ENCODE data around the gene EPC1.
"Not testable (repeated sequence)": the region's sequence is repeated elsewhere in the genome, so short reads cannot be mapped to it uniquely, and the experiment has no call there.

EPC1 gene

GRCh38 chr10:32372000-32372875, 25.3 kb upstream of the EPC1 start:
- no peak for DNase-seq (ENCODE audit: low spot score)

- no peak for DNase-seq (ENCODE audit: low spot score)
Observed at GRCh38 chr10:32371101-32371500, 24.1 kb upstream of the EPC1 start.

GRCh38 chr10:32367793-32368453, 21.0 kb upstream of the EPC1 start:
- peak; percentile 64 for DNase-seq (ENCODE audit: low spot score)

- no peak for DNase-seq (ENCODE audit: low spot score)
Observed at GRCh38 chr10:32366588-32366987, 19.6 kb upstream of the EPC1 start.

GRCh38 chr10:32366111-32366510, 19.2 kb upstream of the EPC1 start:
- no peak for DNase-seq (ENCODE audit: low spot score)

- not testable (repeated sequence) for DNase-seq (ENCODE audit: low spot score)
Observed at GRCh38 chr10:32365404-32365803, 18.4 kb upstream of the EPC1 start.

- no peak for DNase-seq (ENCODE audit: low spot score)
Observed at GRCh38 chr10:32362571-32362970, 15.6 kb upstream of the EPC1 start.

GRCh38 chr10:32360884-32361283, 13.9 kb upstream of the EPC1 start:
- DNase-seq (ENCODE audit: low spot score), result no peak

GRCh38 chr10:32360241-32360640, 13.3 kb upstream of the EPC1 start:
- DNase-seq (ENCODE audit: low spot score), result no peak

GRCh38 chr10:32357056-32357735, 10.2 kb upstream of the EPC1 start:
- no peak for DNase-seq (ENCODE audit: low spot score)

- DNase-seq (ENCODE audit: low spot score), result not testable (repeated sequence)
Observed at GRCh38 chr10:32354690-32355089, 7.7 kb upstream of the EPC1 start.

GRCh38 chr10:32350811-32351350, 3.9 kb upstream of the EPC1 start:
- no peak for DNase-seq (ENCODE audit: low spot score)

GRCh38 chr10:32349968-32350738, 3.2 kb upstream of the EPC1 start:
- no peak for DNase-seq (ENCODE audit: low spot score)

GRCh38 chr10:32349199-32349585, 2.2 kb upstream of the EPC1 start:
- no peak for DNase-seq (ENCODE audit: low spot score)

- DNase-seq (ENCODE audit: low spot score), result no peak
Observed at GRCh38 chr10:32348297-32349198, 1.6 kb upstream of the EPC1 start.

- DNase-seq (ENCODE audit: low spot score), result no peak
Observed at GRCh38 chr10:32347363-32348022, 535 bp upstream of the EPC1 start.

- peak; percentile 92 for DNase-seq (ENCODE audit: low spot score)
Observed at GRCh38 chr10:32346134-32346550, 816 bp downstream of the EPC1 start.

GRCh38 chr10:32341596-32341995, 5.4 kb downstream of the EPC1 start:
- DNase-seq (ENCODE audit: low spot score), result no peak

- DNase-seq (ENCODE audit: low spot score), result no peak
Observed at GRCh38 chr10:32340596-32341180, 6.3 kb downstream of the EPC1 start.

- DNase-seq (ENCODE audit: low spot score), result no peak
Observed at GRCh38 chr10:32338262-32338661, 8.7 kb downstream of the EPC1 start.
